CD1c-positive myeloid dendritic cell (primary cell): ENCODE data around the gene ERICH6B.

Source experiments
- DNase-seq: peaks from one replicate; pipeline ENCODE4 v3.0.0-alpha.2; 2016; ENCODE audit errors: extremely low spot score

Gene ERICH6B

DNA sequence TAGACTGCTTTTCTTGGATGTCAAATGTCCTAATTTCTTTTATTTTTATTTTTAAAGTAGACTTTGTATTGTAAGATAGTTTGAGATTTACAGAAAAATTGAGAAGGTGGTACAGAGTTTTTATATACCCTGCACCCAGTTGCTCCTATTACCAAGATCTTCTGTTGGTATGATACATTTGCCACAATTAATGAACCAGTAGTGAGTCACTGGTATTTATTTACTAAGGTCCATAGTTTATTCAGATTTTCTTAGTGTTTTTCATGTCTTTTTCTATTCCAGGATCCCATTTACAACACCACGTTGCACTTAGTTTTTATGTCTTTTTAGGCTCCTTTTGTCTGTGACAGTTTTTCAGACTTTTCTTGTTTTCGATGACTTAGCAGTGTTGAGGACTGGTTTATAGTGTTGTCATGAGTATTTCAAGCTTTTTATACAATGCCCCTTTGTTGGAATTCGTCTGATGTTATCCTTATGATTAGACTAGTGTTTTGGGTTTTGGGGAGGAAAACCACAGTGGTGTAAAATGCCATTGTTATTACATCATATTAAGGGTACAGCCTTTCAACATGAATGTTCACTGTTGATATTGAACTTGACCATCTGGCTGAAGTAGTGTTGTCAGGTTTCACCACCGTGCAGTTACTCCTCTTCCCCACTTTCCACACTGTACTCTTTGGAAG lies 114.9 kb downstream of the ERICH6B start:
- DNase-seq: no peak

DNA sequence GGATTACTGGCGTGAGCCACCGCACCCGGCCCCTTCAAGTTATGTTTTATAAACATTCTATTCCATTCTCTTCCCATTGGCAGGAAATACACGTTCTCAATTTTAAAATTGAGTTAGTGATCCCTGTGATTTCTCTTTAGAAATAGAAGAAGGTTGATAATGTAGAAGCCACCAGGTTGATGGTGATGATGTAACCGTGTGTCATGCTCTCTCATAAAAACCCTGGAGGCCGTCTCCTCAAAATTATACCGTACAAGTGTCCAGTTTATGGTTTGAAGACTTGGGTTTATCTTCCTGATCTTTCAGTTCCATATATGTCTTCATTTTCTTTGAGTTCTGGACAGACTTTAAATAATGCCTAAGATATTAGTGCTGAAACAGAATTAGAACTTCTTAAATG lies 118.6 kb downstream of the ERICH6B start:
- DNase-seq: no peak

DNA sequence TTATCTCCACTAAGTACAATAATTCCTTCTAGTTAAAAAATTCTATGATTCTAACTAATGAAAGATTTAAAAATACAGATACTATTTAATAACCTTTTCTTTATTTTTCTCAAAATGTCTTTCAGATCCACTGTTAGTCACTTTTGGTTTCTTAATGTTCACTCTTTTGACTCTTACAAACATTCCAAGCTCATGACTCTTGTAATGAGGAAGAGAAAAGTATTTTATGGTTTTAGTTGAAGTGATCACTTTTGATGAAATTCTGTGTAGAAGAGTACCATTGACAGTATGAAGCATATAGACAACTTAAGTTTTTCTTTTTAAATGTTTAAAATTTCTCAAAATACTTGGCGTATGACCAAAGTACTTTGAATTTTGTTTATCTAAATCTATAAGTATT lies 123.0 kb downstream of the ERICH6B start:
- no peak for DNase-seq
